Activated B cell treated with CpG ODN at 0.5 μM for 24 hours (primary cell): ENCODE measurements around the gene C2orf81. TPM values are rescaled to one million over a fixed set of nuclear protein-coding genes. Genes with fewer than 3 reads are reported as not detected.

Source experiments
- ATAC-seq: fragments of 200-7000 bp; cut with Tn5 transposase; one replicate; pipeline ENCODE4 v1.10.0; 2021; ENCODE audit warnings: low read depth, mild to moderate bottlenecking, moderate library complexity
- CTCF ChIA-PET: fragments of 350-600 bp; sonication (Branson Sonifier 250); formaldehyde crosslinking; loops from one replicate; lab custom pipeline; 2021; ENCODE audit warnings: antibody characterized with exemption; lab: Charles Lee
- POLR2A ChIA-PET: fragments of 350-600 bp; sonication (Branson Sonifier 250); formaldehyde crosslinking; loops from one replicate; lab custom pipeline; 2021; ENCODE audit warnings: antibody characterized with exemption; lab: Charles Lee
- DNase-seq: peaks from one replicate; pipeline ENCODE4 v3.0.0; 2022
- H3K27ac Mint-ChIP-seq: one replicate; pipeline ENCODE4 v1.8.0; 2020; ENCODE audit warnings: mixed read lengths
- H3K27me3 Mint-ChIP-seq: one replicate; pipeline ENCODE4 v1.8.0; 2021; ENCODE audit warnings: mixed read lengths
- H3K36me3 Mint-ChIP-seq: one replicate; pipeline ENCODE4 v1.8.0; 2021; ENCODE audit warnings: low read depth, mixed read lengths
- H3K4me1 Mint-ChIP-seq: one replicate; pipeline ENCODE4 v1.8.0; 2021; ENCODE audit warnings: mixed read lengths
- H3K4me3 Mint-ChIP-seq: one replicate; pipeline ENCODE4 v1.8.0; 2020; ENCODE audit warnings: mild to moderate bottlenecking, mixed read lengths
- H3K9me3 Mint-ChIP-seq: one replicate; pipeline ENCODE4 v1.8.0; 2020; ENCODE audit warnings: mixed read lengths
- CTCF ChIP-seq: fragments of 200-600 bp; IDR thresholded peaks from one replicate; pipeline ENCODE4 v1.8.0; 2022; ENCODE audit warnings: antibody characterized with exemption, mild to moderate bottlenecking
- intact Hi-C: fragments of 100-400 bp; cut with micrococcal nuclease; formaldehyde crosslinking; loops from one replicate; pipeline ENCODE4 v1.15.1; 2024
- total RNA-seq: library from RNA; stranded (reverse); gene quantifications from 2 replicates; pipeline ENCODE4 v1.2.3, GENCODE V29; 2022

Gene C2orf81
- total RNA-seq, 1 donor from 2014 or later, result 5.5 TPM

DNA sequence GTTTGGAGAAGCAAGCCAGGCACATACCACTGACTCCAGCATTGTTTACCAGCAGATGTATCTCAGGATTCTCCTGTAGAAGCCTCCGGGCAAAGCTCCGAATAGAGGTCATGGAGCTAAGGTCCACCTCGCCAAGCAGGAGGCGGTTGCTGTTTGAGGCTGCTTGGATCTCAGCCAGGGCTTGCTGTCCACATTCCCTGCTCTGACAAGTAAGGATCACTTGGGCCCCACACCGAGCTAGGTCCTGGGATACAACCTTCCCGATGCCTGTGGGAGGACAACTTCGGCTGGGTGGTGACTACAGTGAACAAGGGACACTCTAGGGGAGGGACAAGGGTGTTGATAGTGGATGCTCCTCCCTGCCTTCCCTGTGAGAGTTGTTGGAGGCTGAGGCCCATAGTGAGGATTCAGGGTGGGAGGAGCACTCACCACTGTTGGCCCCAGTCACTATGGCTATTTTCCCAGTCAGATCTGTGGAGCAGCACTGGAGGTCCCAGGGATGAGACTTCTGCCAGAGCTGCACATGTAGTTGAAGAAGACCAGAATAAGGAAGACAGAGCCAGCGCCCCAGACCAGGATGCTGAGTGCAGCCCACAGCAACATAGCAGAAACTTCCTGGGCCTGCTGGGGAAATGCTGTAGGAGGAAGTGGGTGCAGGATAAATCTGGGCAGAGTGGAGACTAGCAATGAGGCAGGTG, 8.3 kb downstream of the C2orf81 start:
- H3K9me3 Mint-ChIP-seq, result no peaks in the 10 kb centered on the region
- peaks cover 38% of the 10 kb centered on the region for H3K4me1 Mint-ChIP-seq
- no peak for DNase-seq
- no peak for TF ChIP-seq CTCF
- H3K4me3 Mint-ChIP-seq, result no peak overlapping the region
- intact Hi-C loops, result no loop called here
- H3K27ac Mint-ChIP-seq, result peak overlapping the region; percentile 26
- H3K27me3 Mint-ChIP-seq, result peaks cover 2% of the 10 kb centered on the region
- POLR2A ChIA-PET, result interaction anchor here (1.4 kb wide), 1 partner anchor 21 kb away, joined by 6 read pairs; no protein-coding TSS in a partner anchor
- CTCF ChIA-PET, result interaction anchor here (2.2 to 2.6 kb wide), 2 partner anchors 13 to 21 kb away, joined by 9 to 14 read pairs; no protein-coding TSS in a partner anchor
- ATAC-seq, result no peak
- H3K36me3 Mint-ChIP-seq, result no peaks in the 10 kb centered on the region

GRCh38 chr2:74407682-74408081, 13.7 kb downstream of the C2orf81 start:
- Mint-ChIP-seq H3K9me3 (no peaks in the 10 kb centered on the region), H3K4me3 (no peak overlapping the region), H3K36me3 (no peaks in the 10 kb centered on the region), H3K27ac (no peak overlapping the region), H3K4me1 (peaks cover 7% of the 10 kb centered on the region), H3K27me3 (peaks cover 4% of the 10 kb centered on the region)
- ChIA-PET CTCF (no interaction called here), POLR2A (no interaction called here)
- intact Hi-C loops, result no loop called here
- ATAC-seq (no peak), DNase-seq (no peak)
- no peak for TF ChIP-seq CTCF

DNA sequence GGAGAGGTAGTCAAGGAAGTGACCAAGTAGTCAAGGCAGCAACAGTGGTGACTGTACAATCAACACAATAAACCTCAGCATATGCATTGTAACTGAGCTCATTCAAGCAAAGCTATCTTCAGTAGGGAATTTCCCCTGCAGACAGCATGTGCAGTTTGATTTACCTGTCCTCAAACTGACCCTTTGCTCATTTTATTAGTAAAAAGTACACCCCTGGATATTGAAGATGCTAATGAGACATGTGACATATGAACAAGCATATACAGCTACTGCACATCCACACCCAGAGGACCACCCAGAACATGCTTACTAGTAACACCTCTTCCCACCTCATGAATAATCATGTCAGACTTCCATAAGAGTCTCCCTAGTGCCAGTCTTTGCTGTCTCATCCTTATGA, 15.4 kb downstream of the C2orf81 start:
- intact Hi-C loops, result no loop called here
- H3K9me3 Mint-ChIP-seq, result no peaks in the 10 kb centered on the region
- DNase-seq, result no peak
- no peak overlapping the region for H3K27ac Mint-ChIP-seq
- TF ChIP-seq CTCF, result no peak
- ChIA-PET CTCF (no interaction called here), POLR2A (interaction anchor here (0.7 to 1.7 kb wide), 3 partner anchors 9 to 95 kb away, joined by 3 to 5 read pairs (median 3); partner anchors contain the start of genes C2orf81 and WDR54)
- H3K4me1 Mint-ChIP-seq, result peaks cover 7% of the 10 kb centered on the region
- no peaks in the 10 kb centered on the region for H3K36me3 Mint-ChIP-seq
- peak; percentile 81 for ATAC-seq
- no peak overlapping the region for H3K4me3 Mint-ChIP-seq
- peaks cover 4% of the 10 kb centered on the region for H3K27me3 Mint-ChIP-seq

DNA sequence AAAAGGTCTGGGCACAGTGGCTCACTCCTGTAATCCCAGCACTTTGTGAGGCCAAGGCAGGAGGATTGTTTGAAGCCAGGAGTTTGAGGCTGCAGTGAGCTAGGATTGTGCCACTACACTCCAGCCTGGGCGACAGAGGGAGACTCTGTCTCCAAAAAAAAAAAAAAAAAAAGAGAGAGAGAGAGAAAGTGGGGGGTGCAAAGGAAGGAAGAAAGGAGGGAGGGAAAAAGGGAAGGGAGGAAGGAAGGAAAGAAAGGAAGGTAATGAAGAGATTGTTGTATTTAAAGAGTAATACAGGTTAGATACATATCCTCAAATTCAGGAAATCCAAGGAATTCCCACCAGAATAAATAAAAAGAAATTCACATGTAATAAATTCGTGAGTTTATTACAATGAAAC, 19.5 kb downstream of the C2orf81 start:
- ChIA-PET POLR2A (no interaction called here), CTCF (interaction anchor here (1.0 to 1.9 kb wide), 3 partner anchors 11 to 53 kb away, joined by 3 to 9 read pairs (median 3); partner anchors contain the start of gene INO80B)
- no peak overlapping the region for H3K4me3 Mint-ChIP-seq
- TF ChIP-seq CTCF, result no peak
- H3K9me3 Mint-ChIP-seq, result no peaks in the 10 kb centered on the region
- no peak overlapping the region for H3K27ac Mint-ChIP-seq
- ATAC-seq, result no peak
- H3K27me3 Mint-ChIP-seq, result no peaks in the 10 kb centered on the region
- intact Hi-C loops, result no loop called here
- no peaks in the 10 kb centered on the region for H3K36me3 Mint-ChIP-seq
- no peak for DNase-seq
- peaks cover 7% of the 10 kb centered on the region for H3K4me1 Mint-ChIP-seq

GRCh38 chr2:74399785-74400184, 21.6 kb downstream of the C2orf81 start:
- no peaks in the 10 kb centered on the region for H3K36me3 Mint-ChIP-seq
- no peak for TF ChIP-seq CTCF
- CTCF ChIA-PET, result interaction anchor here (1.8 kb wide), 1 partner anchor 14 kb away, joined by 9 read pairs; no protein-coding TSS in a partner anchor
- no peak overlapping the region for H3K4me3 Mint-ChIP-seq
- no peaks in the 10 kb centered on the region for H3K9me3 Mint-ChIP-seq
- intact Hi-C loops, result no loop called here
- no peaks in the 10 kb centered on the region for H3K4me1 Mint-ChIP-seq
- POLR2A ChIA-PET, result interaction anchor here (1.1 kb wide), 1 partner anchor 9 kb away, joined by 3 read pairs; no protein-coding TSS in a partner anchor
- DNase-seq (no peak), ATAC-seq (peak; percentile 87)
- peaks cover 4% of the 10 kb centered on the region for H3K27me3 Mint-ChIP-seq
- no peak overlapping the region for H3K27ac Mint-ChIP-seq
